Endodermal cell (in vitro differentiated cells): Measurements from ENCODE around the gene MTCL1. TPM values are rescaled to one million over a fixed set of nuclear protein-coding genes. Genes with fewer than 3 reads are reported as not detected.

Experiments
- DNase-seq: peaks from one replicate; pipeline ENCODE4 v3.0.0-alpha.2; 2017
- H3K27ac ChIP-seq: 2 replicates; pipeline ENCODE4 v1.5.1; 2013; ENCODE audit warnings: mild to moderate bottlenecking, low read depth, low read length, moderate library complexity
- H3K27me3 ChIP-seq: 2 replicates; pipeline ENCODE4 v1.6.1; 2013; ENCODE audit warnings: mild to moderate bottlenecking, low read length, moderate library complexity; ENCODE audit not compliant: insufficient read depth, control insufficient read depth, poor library complexity, severe bottlenecking
- H3K36me3 ChIP-seq: 2 replicates; pipeline ENCODE4 v1.7.0; 2013; ENCODE audit warnings: mild to moderate bottlenecking, low read length, moderate library complexity; ENCODE audit not compliant: control insufficient read depth, insufficient read depth
- H3K4me1 ChIP-seq: one replicate; pipeline ENCODE4 v1.7.0; 2013; ENCODE audit warnings: low read length; ENCODE audit not compliant: control insufficient read depth, insufficient read depth
- H3K4me3 ChIP-seq: 2 replicates; pipeline ENCODE4 v1.5.1; 2013; ENCODE audit warnings: mild to moderate bottlenecking, low read length, moderate library complexity
- H3K9ac ChIP-seq: 2 replicates; pipeline ENCODE4 v1.6.1; 2013; ENCODE audit warnings: mild to moderate bottlenecking, low read length, moderate library complexity; ENCODE audit not compliant: poor library complexity, severe bottlenecking; ENCODE audit errors: extremely low read depth
- H3K9me3 ChIP-seq: 2 replicates; pipeline ENCODE4 v1.6.1; 2013; ENCODE audit warnings: mild to moderate bottlenecking, low read length, moderate library complexity; ENCODE audit not compliant: control insufficient read depth
- H3K27ac Mint-ChIP-seq: 2 replicates; pipeline ENCODE4 v1.8.0; 2020; ENCODE audit warnings: mixed read lengths
- H3K27me3 Mint-ChIP-seq: 2 replicates; pipeline ENCODE4 v1.8.0; 2021; ENCODE audit warnings: mild to moderate bottlenecking, mixed read lengths; ENCODE audit not compliant: insufficient read depth
- H3K36me3 Mint-ChIP-seq: 2 replicates; pipeline ENCODE4 v1.8.0; 2020; ENCODE audit warnings: low read depth, mixed read lengths
- H3K4me1 Mint-ChIP-seq: 2 replicates; pipeline ENCODE4 v1.8.0; 2020; ENCODE audit warnings: mixed read lengths
- H3K4me3 Mint-ChIP-seq: 2 replicates; pipeline ENCODE4 v1.8.0; 2020; ENCODE audit warnings: mild to moderate bottlenecking, moderate library complexity, mixed read lengths
- H3K9me3 Mint-ChIP-seq: 2 replicates; pipeline ENCODE4 v1.8.0; 2020; ENCODE audit warnings: mild to moderate bottlenecking, mixed read lengths
- CTCF ChIP-seq: fragments of 200-600 bp; sonication (generic); conservative IDR thresholded peaks from 2 replicates; pipeline ENCODE4 v1.5.0; 2021; ENCODE audit warnings: antibody characterized with exemption, mild to moderate bottlenecking
- WGBS, 2 experiments: methylation state at CpG; one replicate each; pipeline versions ENCODE4 v1.1.5 to v1.1.7; 2013; ENCODE audit warnings: missing lambda C conversion rate in 2 of 2, mixed read lengths in 1 of 2; ENCODE audit not compliant: insufficient coverage in 1 of 2, insufficient read length in 1 of 2; 5-methylcytosine and 5-hydroxymethylcytosine counted together
- total RNA-seq, 2 donors: library from RNA; stranded (reverse); fragmentation: NEBNext Ultra II Directional in 1 of 2; extraction: Animal tissue kit (Norgen Biotek cat#: 25700) in 1 of 2; gene quantifications; 2 replicates in 1 of 2; 3 replicates in 1 of 2; pipeline ENCODE4 v1.2.1, GENCODE V29; 2021

MTCL1 gene
- total RNA-seq, 2 donors from 2014 or later, result 15.0 to 26.0 TPM

GRCh38 chr18:8773980-8774379 lies 68.6 kb downstream of the MTCL1 start:
- no peak for DNase-seq
- 83 to 92% methylated on average over 3 of the region's 5 CpGs for WGBS, 2 experiments
- H3K36me3 Mint-ChIP-seq, result no peaks in the 10 kb centered on the region
- Histone ChIP-seq H3K4me3 (no peak overlapping the region), H3K27me3 (no peaks in the 10 kb centered on the region), H3K4me1 (peaks cover 7% of the 10 kb centered on the region), H3K27ac (no peak overlapping the region), H3K36me3 (no peaks in the 10 kb centered on the region), H3K9ac (no peak overlapping the region), H3K9me3 (no peaks in the 10 kb centered on the region)
- no peak overlapping the region for H3K4me3 Mint-ChIP-seq
- H3K9me3 Mint-ChIP-seq, result no peaks in the 10 kb centered on the region
- H3K27me3 Mint-ChIP-seq, result no peaks in the 10 kb centered on the region
- no peak for TF ChIP-seq CTCF
- H3K4me1 Mint-ChIP-seq, result peaks cover 21% of the 10 kb centered on the region
- H3K27ac Mint-ChIP-seq, result no peak overlapping the region

- H3K9me3 Mint-ChIP-seq, result no peaks in the 10 kb centered on the region
- TF ChIP-seq CTCF, result no peak
- Histone ChIP-seq H3K27me3 (no peaks in the 10 kb centered on the region), H3K9me3 (no peaks in the 10 kb centered on the region), H3K36me3 (no peaks in the 10 kb centered on the region), H3K27ac (no peak overlapping the region), H3K4me3 (no peak overlapping the region), H3K9ac (no peak overlapping the region), H3K4me1 (peaks cover 7% of the 10 kb centered on the region)
- peaks cover 32% of the 10 kb centered on the region for H3K4me1 Mint-ChIP-seq
- 87 to 100% methylated on average over 3 to 9 of the region's 10 CpGs for WGBS, 2 experiments
- no peak overlapping the region for H3K4me3 Mint-ChIP-seq
- no peak for DNase-seq
- no peaks in the 10 kb centered on the region for H3K36me3 Mint-ChIP-seq
- H3K27me3 Mint-ChIP-seq, result no peaks in the 10 kb centered on the region
- no peak overlapping the region for H3K27ac Mint-ChIP-seq
Observed at GRCh38 chr18:8776013-8776943, 70.9 kb downstream of the MTCL1 start.

GRCh38 chr18:8777846-8778245 lies 72.5 kb downstream of the MTCL1 start:
- Mint-ChIP-seq H3K36me3 (no peaks in the 10 kb centered on the region), H3K27ac (peak overlapping the region; percentile 84), H3K4me1 (peaks cover 33% of the 10 kb centered on the region), H3K27me3 (no peaks in the 10 kb centered on the region), H3K4me3 (no peak overlapping the region), H3K9me3 (no peaks in the 10 kb centered on the region)
- Histone ChIP-seq H3K27me3 (no peaks in the 10 kb centered on the region), H3K4me3 (no peak overlapping the region), H3K9ac (no peak overlapping the region), H3K4me1 (peaks cover 7% of the 10 kb centered on the region), H3K36me3 (no peaks in the 10 kb centered on the region), H3K9me3 (no peaks in the 10 kb centered on the region), H3K27ac (no peak overlapping the region)
- no peak for DNase-seq
- WGBS, 2 experiments, result 69 to 71% methylated on average over 3 of the region's 3 CpGs
- no peak for TF ChIP-seq CTCF
